IMR-90 (cell line): ENCODE data around the gene MAP3K5. TPM values are rescaled to one million over a fixed set of nuclear protein-coding genes. Genes with fewer than 3 reads are reported as not detected.

Source experiments
- ATAC-seq: fragments of 200-7000 bp; cut with Tn5 transposase; 2 replicates; pipeline ENCODE4 v1.9.1; 2020; ENCODE audit warnings: low read depth, mild to moderate bottlenecking, moderate library complexity
- BruUV-seq: library from RNA; stranded (reverse); fragments of 400-500 nt; replicated peaks from 2 replicates; lab custom pipeline; 2021; lab: Mats Ljungman, UMichigan
- CTCF ChIA-PET: fragments of 300-600 bp; formaldehyde crosslinking; extraction: SDS; loops from one replicate; lab custom pipeline; 2021; ENCODE audit warnings: antibody characterized with exemption; lab: Yijun Ruan, JAX
- POLR2A ChIA-PET: fragments of 300-600 bp; sonication (Branson Sonifier 250); formaldehyde crosslinking; loops from one replicate; lab custom pipeline; 2022; ENCODE audit warnings: antibody characterized with exemption; ENCODE audit not compliant: unreplicated experiment; lab: Charles Lee
- DNase-seq: peaks from one replicate; pipeline ENCODE4 v3.0.0; 2013
- H2AFZ ChIP-seq: replicated peaks from 2 replicates; pipeline ENCODE3; 2013; ENCODE audit warnings: low read length, mild to moderate bottlenecking; ENCODE audit not compliant: poor library complexity
- H2AK5ac ChIP-seq: 2 replicates; pipeline ENCODE4 v1.6.1; 2013; ENCODE audit warnings: low read depth, low read length, inconsistent platforms
- H2AK9ac ChIP-seq: replicated peaks from 2 replicates; pipeline ENCODE3; 2013; ENCODE audit warnings: mild to moderate bottlenecking, low read depth, low read length, moderate library complexity; ENCODE audit not compliant: poor library complexity
- H2BK120ac ChIP-seq: 2 replicates; pipeline ENCODE4 v1.6.1; 2013; ENCODE audit warnings: low read depth, low read length, inconsistent platforms
- H2BK15ac ChIP-seq: 3 replicates; pipeline ENCODE4 v1.6.1; 2013; ENCODE audit warnings: low read depth, low read length, inconsistent platforms
- H2BK20ac ChIP-seq: 2 replicates; pipeline ENCODE4 v1.6.1; 2013; ENCODE audit warnings: low read depth, mild to moderate bottlenecking, inconsistent platforms, low read length, moderate library complexity
- H2BK5ac ChIP-seq: 2 replicates; pipeline ENCODE4 v1.6.1; 2013; ENCODE audit warnings: mild to moderate bottlenecking, low read depth, low read length, inconsistent platforms; ENCODE audit not compliant: poor library complexity, severe bottlenecking
- H3K14ac ChIP-seq: replicated peaks from 2 replicates; pipeline ENCODE4 v1.6.1; 2013; ENCODE audit warnings: low read depth, low read length, inconsistent platforms
- H3K18ac ChIP-seq: 2 replicates; pipeline ENCODE4 v1.6.1; 2013; ENCODE audit warnings: low read depth, low read length, control low read depth
- H3K23ac ChIP-seq: 2 replicates; pipeline ENCODE4 v1.6.1; 2013; ENCODE audit warnings: low read depth, low read length, inconsistent platforms
- H3K27ac ChIP-seq: 2 replicates; pipeline ENCODE4 v1.5.1; 2013; ENCODE audit warnings: mild to moderate bottlenecking, control low read depth, low read length; ENCODE audit not compliant: insufficient read depth
- H3K27me3 ChIP-seq: 2 replicates; pipeline ENCODE4 v1.6.1; 2013; ENCODE audit warnings: low read length; ENCODE audit not compliant: control insufficient read depth, insufficient read depth
- H3K36me3 ChIP-seq: 2 replicates; pipeline ENCODE4 v1.6.1; 2013; ENCODE audit warnings: low read length, mixed read lengths; ENCODE audit not compliant: control insufficient read depth, insufficient read depth
- H3K4ac ChIP-seq: 2 replicates; pipeline ENCODE4 v1.6.1; 2013; ENCODE audit warnings: low read depth, low read length, inconsistent platforms
- H3K4me1 ChIP-seq: 2 replicates; pipeline ENCODE4 v1.6.1; 2013; ENCODE audit warnings: low read length, mixed read lengths; ENCODE audit not compliant: control insufficient read depth, insufficient read depth
- H3K4me2 ChIP-seq: 2 replicates; pipeline ENCODE4 v1.6.1; 2013; ENCODE audit warnings: low read depth, mild to moderate bottlenecking, control low read depth, low read length, moderate library complexity
- H3K4me3 ChIP-seq: 2 replicates; pipeline ENCODE4 v1.5.1; 2013; ENCODE audit warnings: low read depth, mild to moderate bottlenecking, control low read depth, low read length, moderate library complexity; ENCODE audit not compliant: insufficient read depth
- H3K56ac ChIP-seq: 2 replicates; pipeline ENCODE4 v1.6.1; 2013; ENCODE audit warnings: low read length, inconsistent platforms; ENCODE audit not compliant: insufficient read depth; ENCODE audit errors: extremely low read depth
- H3K79me1 ChIP-seq, 2 experiments: 2 replicates each; pipeline ENCODE4 v1.6.1; 2013; ENCODE audit warnings: low read length in 2 of 2, inconsistent platforms in 1 of 2, low read depth in 1 of 2
- H3K9ac ChIP-seq: 2 replicates; pipeline ENCODE4 v1.6.1; 2013; ENCODE audit warnings: low read depth, low read length, control low read depth
- H3K9me1 ChIP-seq: 2 replicates; pipeline ENCODE4 v1.6.1; 2013; ENCODE audit warnings: low read length, inconsistent platforms; ENCODE audit not compliant: insufficient read depth
- H3K9me3 ChIP-seq: 2 replicates; pipeline ENCODE4 v1.6.1; 2013; ENCODE audit warnings: low read length; ENCODE audit not compliant: control insufficient read depth, insufficient read depth
- H4K20me1 ChIP-seq: 2 replicates; pipeline ENCODE4 v1.6.1; 2013; ENCODE audit warnings: low read length, inconsistent platforms; ENCODE audit not compliant: insufficient read depth
- H4K5ac ChIP-seq: 2 replicates; pipeline ENCODE4 v1.6.1; 2013; ENCODE audit warnings: mild to moderate bottlenecking, low read depth, low read length, control low read depth
- H4K8ac ChIP-seq, 2 experiments: 2 replicates each; pipeline ENCODE4 v1.6.1; 2013; ENCODE audit warnings: low read depth in 2 of 2, low read length in 2 of 2, control low read depth in 1 of 2, inconsistent platforms in 1 of 2
- H4K91ac ChIP-seq: 2 replicates; pipeline ENCODE4 v1.6.1; 2013; ENCODE audit warnings: low read depth, low read length, inconsistent platforms; ENCODE audit not compliant: insufficient read depth
- MAFK ChIP-seq: IDR thresholded peaks from 2 replicates; pipeline ENCODE4 v1.6.1; 2012; ENCODE audit warnings: low read depth, low read length, improper control_type of control experiment
- NFE2L2 ChIP-seq: fragments of 150-350 bp; IDR thresholded peaks from 2 replicates; pipeline ENCODE4 v1.6.1; 2016; ENCODE audit warnings: low read depth, mild to moderate bottlenecking, low read length
- WGBS, 2 experiments: methylation state at CpG; one replicate each; pipeline versions ENCODE4 v1.1.5 to v1.1.7; 2013; ENCODE audit warnings: missing lambda C conversion rate in 2 of 2; ENCODE audit not compliant: insufficient read length in 1 of 2; ENCODE audit errors: extremely low coverage in 2 of 2; 5-methylcytosine and 5-hydroxymethylcytosine counted together
- dilution Hi-C: fragments of 300-500 bp; cut with HindIII; formaldehyde crosslinking; loops from one replicate; pipeline ENCODE4 v1.14.3; 2018; ENCODE audit warnings: low sequenced_read_pairs; ENCODE audit not compliant: unreplicated experiment
- in situ Hi-C: fragments of 300-500 bp; cut with MboI; formaldehyde crosslinking; loops from 3 replicates; pipeline ENCODE4 v1.14.3; 2019; ENCODE audit warnings: low sequenced_read_pairs, inconsistent platforms, mixed read lengths
- intact Hi-C: fragments of 100-400 bp; cut with micrococcal nuclease; formaldehyde crosslinking; loops from 2 replicates; pipeline ENCODE4 v1.10.0; 2022
- polyA plus RNA-seq, 3 experiments: library from polyadenylated mRNA; depleted of rRNA; stranded (reverse); fragments of >200 nt; gene quantifications; 2 replicates each; pipeline ENCODE4 v1.2.3, GENCODE V29; 2012; ENCODE audit warnings: low replicate concordance in 1 of 3
- total RNA-seq: library from RNA; depleted of rRNA; stranded (reverse); fragments of >200 nt; gene quantifications from 2 replicates; pipeline ENCODE4 v1.2.3, GENCODE V29; 2012

The MAP3K5 gene
- total and polyA plus RNA-seq, 2 of the 4 experiments (the other 2 are of a cell fraction), result 5.4 to 17.6 TPM

GRCh38 chr6:136775081-136775480 lies 17.2 kb downstream of the MAP3K5 start:
- no peak for DNase-seq
- intact Hi-C loops, result no loop called here
- Histone ChIP-seq H3K56ac (no peak overlapping the region), H2BK5ac (no peak overlapping the region), H2BK15ac (no peak overlapping the region), H3K4ac (no peak overlapping the region), H2AFZ (no peak overlapping the region), H3K79me1 (peaks cover 42 to 74% of the 10 kb centered on the region in 2 experiments), H3K27ac (no peak overlapping the region), H2AK9ac (no peak overlapping the region), H3K14ac (no peak overlapping the region), H2BK120ac (no peak overlapping the region), H2AK5ac (no peak overlapping the region), H3K18ac (no peak overlapping the region; the same call in 1 of the 2 replicates), H3K9ac (no peak overlapping the region), H2BK20ac (no peak overlapping the region), H4K91ac (no peak overlapping the region), H4K8ac (no peak overlapping the region), H3K4me1 (peaks cover 5% of the 10 kb centered on the region; the same call in 1 of the 2 replicates), H3K4me2 (no peak overlapping the region), H3K9me3 (no peaks in the 10 kb centered on the region), H3K27me3 (no peaks in the 10 kb centered on the region), H3K23ac (no peak overlapping the region), H4K20me1 (peaks cover 15% of the 10 kb centered on the region; the same call in 1 of the 2 replicates), H4K5ac (no peak overlapping the region), H3K36me3 (no peaks in the 10 kb centered on the region), H3K9me1 (no peaks in the 10 kb centered on the region), H3K4me3 (no peak overlapping the region)
- BruUV-seq, result no TSS peak
- ChIA-PET CTCF (no interaction called here), POLR2A (no interaction called here)
- TF ChIP-seq MAFK, result no peak
- no peak for TF ChIP-seq NFE2L2
- in situ Hi-C loops, result loop anchor here (25.0 kb wide), 1 partner anchor 488 kb away; the partner anchor contains the start of gene BCLAF1
- dilution Hi-C loops, result no loop called here
- no CpG with 5 or more reads among the region's 3 CpGs for WGBS, 2 experiments
- no peak for ATAC-seq
